AG09309 (cell line): ENCODE data around the gene BCAR3.

Experiments
- DNase-seq: peaks from one replicate; pipeline ENCODE4 v3.0.0-alpha.2; 2010; ENCODE audit warnings: low read depth
- H3K4me3 ChIP-seq: 2 replicates; pipeline ENCODE4 v1.5.1; 2011; ENCODE audit warnings: mild to moderate bottlenecking, low read depth, low read length, moderate library complexity; ENCODE audit not compliant: control insufficient read depth
- TF ChIP-seq, protein P1 (sequence below): IDR thresholded peaks from 2 replicates; pipeline ENCODE4 v1.5.1; 2011; ENCODE audit warnings: mild to moderate bottlenecking, low read depth, low read length, inconsistent platforms; ENCODE audit not compliant: insufficient read depth, control insufficient read depth; ENCODE audit errors: missing control alignments

The BCAR3 gene

DNA sequence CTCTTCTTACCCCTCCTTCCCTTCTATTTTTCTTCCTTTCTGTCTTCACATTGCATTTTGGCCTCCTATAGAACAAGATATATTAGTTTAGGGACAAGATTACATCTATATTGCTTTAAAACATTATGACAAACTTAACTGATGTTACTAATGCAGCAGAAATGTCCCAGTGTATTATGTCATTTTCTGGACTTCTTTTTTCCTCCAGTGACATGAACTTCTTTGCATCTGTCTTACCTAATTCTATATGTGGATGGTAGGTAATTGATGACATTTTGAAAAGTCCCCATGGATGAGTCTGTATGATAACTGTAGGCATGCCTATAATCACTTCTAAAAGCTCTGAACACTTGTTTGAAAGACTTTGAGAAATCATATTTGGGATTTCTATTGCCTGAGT, 144.2 kb downstream of the BCAR3 start:
- no peak for DNase-seq
- H3K4me3 ChIP-seq, result no peak overlapping the region
- TF ChIP-seq, protein P1, sequence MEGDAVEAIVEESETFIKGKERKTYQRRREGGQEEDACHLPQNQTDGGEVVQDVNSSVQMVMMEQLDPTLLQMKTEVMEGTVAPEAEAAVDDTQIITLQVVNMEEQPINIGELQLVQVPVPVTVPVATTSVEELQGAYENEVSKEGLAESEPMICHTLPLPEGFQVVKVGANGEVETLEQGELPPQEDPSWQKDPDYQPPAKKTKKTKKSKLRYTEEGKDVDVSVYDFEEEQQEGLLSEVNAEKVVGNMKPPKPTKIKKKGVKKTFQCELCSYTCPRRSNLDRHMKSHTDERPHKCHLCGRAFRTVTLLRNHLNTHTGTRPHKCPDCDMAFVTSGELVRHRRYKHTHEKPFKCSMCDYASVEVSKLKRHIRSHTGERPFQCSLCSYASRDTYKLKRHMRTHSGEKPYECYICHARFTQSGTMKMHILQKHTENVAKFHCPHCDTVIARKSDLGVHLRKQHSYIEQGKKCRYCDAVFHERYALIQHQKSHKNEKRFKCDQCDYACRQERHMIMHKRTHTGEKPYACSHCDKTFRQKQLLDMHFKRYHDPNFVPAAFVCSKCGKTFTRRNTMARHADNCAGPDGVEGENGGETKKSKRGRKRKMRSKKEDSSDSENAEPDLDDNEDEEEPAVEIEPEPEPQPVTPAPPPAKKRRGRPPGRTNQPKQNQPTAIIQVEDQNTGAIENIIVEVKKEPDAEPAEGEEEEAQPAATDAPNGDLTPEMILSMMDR, result no peak

DNA sequence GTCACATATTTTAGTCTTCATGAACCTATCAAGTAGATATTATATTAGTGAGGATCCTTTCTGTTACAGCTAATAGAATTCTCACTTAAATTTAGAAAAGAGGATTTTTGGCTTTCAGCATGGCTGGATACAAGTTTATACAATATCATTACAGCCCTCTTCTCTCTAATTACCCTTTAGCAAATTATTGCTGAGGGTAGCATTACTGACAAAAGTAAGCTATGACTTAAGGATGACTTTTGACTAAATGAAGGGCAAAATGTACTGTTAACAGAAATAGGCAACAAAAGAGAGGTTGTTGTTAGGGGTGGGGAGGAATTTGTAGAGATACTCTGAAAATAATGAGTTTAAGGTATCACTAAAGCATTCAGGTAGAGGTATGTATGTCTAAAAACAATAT, 148.0 kb downstream of the BCAR3 start:
- DNase-seq, result no peak
- H3K4me3 ChIP-seq, result no peak overlapping the region
- TF ChIP-seq, protein P1, result no peak

DNA sequence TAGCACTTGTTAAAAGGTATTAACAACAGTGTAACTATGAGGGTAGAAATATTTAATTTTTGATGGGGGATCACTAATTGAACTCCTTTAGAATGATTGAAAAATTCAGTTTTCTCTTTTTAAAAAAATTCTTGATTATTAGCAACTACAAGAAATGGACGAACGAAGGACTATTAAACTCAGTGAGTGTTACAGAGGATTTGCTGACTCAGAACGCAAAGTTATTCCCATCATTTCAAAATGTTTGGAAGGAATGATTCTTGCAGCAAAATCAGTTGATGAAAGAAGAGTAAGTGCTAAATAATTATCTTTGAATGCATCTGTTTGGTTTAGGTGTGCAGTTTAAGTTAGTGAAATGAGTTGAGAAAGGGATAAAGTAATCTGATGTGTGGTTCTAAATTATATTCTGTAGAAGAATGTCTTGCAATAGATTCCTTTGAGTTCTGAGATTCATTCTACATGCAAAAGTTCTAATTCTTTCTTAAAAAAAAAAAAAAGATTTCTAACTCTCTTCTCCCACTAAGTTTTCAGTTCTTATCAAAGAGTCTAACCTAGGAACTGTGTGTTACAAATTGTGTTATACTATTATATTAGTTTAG, 148.8 kb downstream of the BCAR3 start:
- no peak overlapping the region for H3K4me3 ChIP-seq
- no peak for DNase-seq
- TF ChIP-seq, protein P1, result no peak

DNA sequence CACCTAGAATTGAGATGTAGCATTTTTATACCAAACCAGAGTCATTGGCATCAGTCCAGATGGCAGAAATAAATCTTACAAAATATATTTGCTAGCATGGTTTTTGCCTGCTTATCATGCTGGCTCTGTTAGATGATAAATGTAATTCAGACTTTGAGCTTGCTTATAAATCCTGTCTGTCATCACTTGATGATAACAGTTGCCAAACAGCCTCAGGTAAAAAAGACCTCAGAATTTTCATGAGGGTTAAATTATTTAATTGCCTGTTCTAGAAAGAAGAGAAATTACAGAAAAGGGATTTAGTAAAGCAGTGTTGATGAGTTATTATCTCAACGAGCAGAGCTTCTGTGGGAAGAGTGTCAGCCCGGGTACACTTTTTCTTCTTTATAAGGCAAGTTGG, 150.4 kb downstream of the BCAR3 start:
- TF ChIP-seq, protein P1, result no peak
- no peak for DNase-seq
- no peak overlapping the region for H3K4me3 ChIP-seq

DNA sequence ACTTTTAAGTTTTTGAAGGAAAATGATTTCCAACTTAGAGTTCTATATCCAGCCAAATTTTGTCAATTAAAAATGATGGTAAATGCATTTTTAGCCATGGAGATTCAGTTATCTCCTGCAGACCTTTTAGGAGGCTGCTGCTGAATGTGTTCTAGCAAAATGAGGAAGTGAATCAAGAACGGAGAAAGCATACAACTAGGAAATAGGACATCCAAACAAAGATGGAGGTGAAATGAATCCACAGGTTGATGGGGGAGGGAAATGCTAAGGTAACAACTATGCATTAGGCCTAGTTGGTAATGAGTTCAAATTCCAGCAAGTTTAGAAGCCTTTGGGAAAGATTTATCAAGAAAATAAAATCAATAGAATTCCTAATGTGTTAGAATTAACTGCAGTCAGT, 153.2 kb downstream of the BCAR3 start:
- no peak for DNase-seq
- H3K4me3 ChIP-seq, result no peak overlapping the region
- TF ChIP-seq, protein P1, result no peak

DNA sequence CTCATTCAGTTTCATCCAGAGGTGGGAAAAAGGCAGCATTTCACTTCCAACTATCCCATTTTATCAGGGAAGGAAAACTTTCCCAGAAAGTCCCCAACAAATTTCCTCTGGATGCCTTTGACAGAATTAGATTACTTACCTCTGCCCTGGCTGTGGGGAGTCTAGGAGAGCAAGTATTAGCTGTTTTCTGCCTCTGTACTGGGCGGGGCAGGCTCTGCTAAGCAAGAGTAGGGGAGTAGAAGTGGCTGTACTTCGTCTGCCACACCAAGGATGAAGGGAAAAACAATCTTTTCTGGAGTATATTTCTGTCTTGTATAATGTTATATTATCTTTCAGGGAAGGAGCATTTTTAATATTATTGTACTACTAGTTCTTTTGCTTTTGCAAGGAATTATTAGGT, 155.2 kb downstream of the BCAR3 start:
- TF ChIP-seq, protein P1, result no peak
- DNase-seq, result no peak
- no peak overlapping the region for H3K4me3 ChIP-seq

DNA sequence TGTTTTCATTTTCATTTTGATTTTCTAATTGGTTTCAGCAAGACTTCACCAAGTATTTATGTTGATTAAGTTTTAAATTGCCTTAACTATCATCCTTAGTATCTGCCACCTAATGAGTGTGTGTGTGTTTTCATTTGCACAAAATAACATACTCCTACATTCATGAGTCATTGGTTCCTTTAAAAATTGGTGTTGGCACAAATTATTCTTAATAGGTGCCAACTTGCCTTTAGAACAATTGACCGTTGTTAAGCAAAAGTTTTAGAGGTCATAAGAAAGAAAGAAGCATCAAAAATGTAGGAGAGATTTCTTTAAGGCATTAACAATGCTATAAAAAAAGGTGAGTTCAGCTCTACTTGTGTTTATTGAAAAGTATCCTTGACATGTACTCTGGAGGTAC, 156.2 kb downstream of the BCAR3 start:
- TF ChIP-seq, protein P1, result no peak
- H3K4me3 ChIP-seq, result no peak overlapping the region
- DNase-seq, result no peak
